ENCODE data around the gene TERB1.

The TERB1 gene

GRCh38 chr16:66801320-66802105, at the start of gene TERB1:
TSS of gene TERB1 (minus strand) at chr16:66801584. CDS start at chr16:66796798, 4,786 bp downstream.
- TF ChIP-seq CTCF (IDR thresholded peaks at IDR 0.05) = no peak
- no peaks in the 10 kb centered on the region for H3K36me3 ChIP-seq (ENCODE audit: control insufficient read depth, insufficient read depth, low read length)
- no peaks in the 10 kb centered on the region for H3K79me2 ChIP-seq

GRCh38 chr16:66850115-66850815, 48.9 kb upstream of the TERB1 start:
- TF ChIP-seq CTCF (IDR thresholded peaks at IDR 0.05) = no peak
- Histone ChIP-seq H3K4me3 (ENCODE audit: low read depth, low read length) (no peak overlapping the region), H3K36me3 (ENCODE audit: control insufficient read depth, insufficient read depth, low read length) (no peaks in the 10 kb centered on the region), H3K4me2 (ENCODE audit: low read length) (no peak overlapping the region), H3K4me1 (no peaks in the 10 kb centered on the region), H3K27ac (no peak overlapping the region), H3K79me2 (no peaks in the 10 kb centered on the region), H3K27me3 (ENCODE audit: control insufficient read depth, insufficient read depth, low read length) (no peaks in the 10 kb centered on the region), H3K9me3 (ENCODE audit: control insufficient read depth, low read length) (no peaks in the 10 kb centered on the region), H2AFZ (no peak overlapping the region), H3K9ac (no peak overlapping the region)

More at GRCh38 chr16:66801320-66802105, at the start of gene TERB1:
- no peaks in the 10 kb centered on the region for H3K9me3 ChIP-seq (ENCODE audit: control insufficient read depth, low read length)
- H3K27me3 ChIP-seq (ENCODE audit: control insufficient read depth, insufficient read depth, low read length) = no peaks in the 10 kb centered on the region
- H3K4me2 ChIP-seq (ENCODE audit: low read length) = no peak within 1 kb of the TSS
- H3K4me3 ChIP-seq (ENCODE audit: low read depth, low read length) = no peak within 1 kb of the TSS
- H2AFZ ChIP-seq = no peak within 1 kb of the TSS
- no peak within 1 kb of the TSS for H3K27ac ChIP-seq
- no peak within 1 kb of the TSS for H3K9ac ChIP-seq
- no peaks in the 10 kb centered on the region for H3K4me1 ChIP-seq

GRCh38 chr16:66849549-66849948, 48.2 kb upstream of the TERB1 start:
- no peak for TF ChIP-seq CTCF (IDR thresholded peaks at IDR 0.05)
- H3K27ac ChIP-seq = no peak overlapping the region
- no peaks in the 10 kb centered on the region for H3K9me3 ChIP-seq (ENCODE audit: control insufficient read depth, low read length)

GRCh38 chr16:66849021-66849420, 47.6 kb upstream of the TERB1 start:
- no peak overlapping the region for H3K9ac ChIP-seq
- H3K36me3 ChIP-seq (ENCODE audit: control insufficient read depth, insufficient read depth, low read length) = no peaks in the 10 kb centered on the region
- no peaks in the 10 kb centered on the region for H3K79me2 ChIP-seq
- H3K27me3 ChIP-seq (ENCODE audit: control insufficient read depth, insufficient read depth, low read length) = no peaks in the 10 kb centered on the region
- no peak for TF ChIP-seq CTCF (IDR thresholded peaks at IDR 0.05)
- no peak overlapping the region for H3K4me2 ChIP-seq (ENCODE audit: low read length)
- H3K4me3 ChIP-seq (ENCODE audit: low read depth, low read length) = no peak overlapping the region
- no peaks in the 10 kb centered on the region for H3K4me1 ChIP-seq
- H3K27ac ChIP-seq = no peak overlapping the region
- H2AFZ ChIP-seq = no peak overlapping the region
- H3K9me3 ChIP-seq (ENCODE audit: control insufficient read depth, low read length) = no peaks in the 10 kb centered on the region

More at GRCh38 chr16:66849549-66849948, 48.2 kb upstream of the TERB1 start:
- Histone ChIP-seq H3K4me3 (ENCODE audit: low read depth, low read length) (no peak overlapping the region), H3K4me2 (ENCODE audit: low read length) (no peak overlapping the region), H3K36me3 (ENCODE audit: control insufficient read depth, insufficient read depth, low read length) (no peaks in the 10 kb centered on the region), H3K27me3 (ENCODE audit: control insufficient read depth, insufficient read depth, low read length) (no peaks in the 10 kb centered on the region), H3K79me2 (no peaks in the 10 kb centered on the region), H2AFZ (no peak overlapping the region), H3K4me1 (no peaks in the 10 kb centered on the region), H3K9ac (no peak overlapping the region)

Measured in parathyroid adenoma (tissue), 2 donors.